Activated CD8-positive, alpha-beta T cell treated with anti-CD3 and anti-CD28 coated beads, Interleukin-2, amount 10 ng/mL, durations not matched to agents 7 days and 5 days (primary cell): ENCODE results near the gene SLC26A5. TPM values are rescaled to one million over a fixed set of nuclear protein-coding genes. Genes with fewer than 3 reads are reported as not detected.
"Not testable (repeated sequence)": the region's sequence is repeated elsewhere in the genome, so short reads cannot be mapped to it uniquely, and the experiment has no call there.

Experiments used
- ATAC-seq: fragments of 150-1000 bp; cut with Tn5 transposase; one replicate; pipeline ENCODE4 v1.10.0; 2021; ENCODE audit warnings: moderate library complexity
- CTCF ChIA-PET: fragments of 350-600 bp; sonication (Branson Sonifier 250); formaldehyde crosslinking; loops from one replicate; lab custom pipeline; 2021; ENCODE audit warnings: antibody characterized with exemption; lab: Charles Lee
- POLR2A ChIA-PET: fragments of 350-600 bp; sonication (Branson Sonifier 250); formaldehyde crosslinking; loops from one replicate; lab custom pipeline; 2021; ENCODE audit warnings: antibody characterized with exemption; lab: Charles Lee
- DNase-seq: peaks from one replicate; pipeline ENCODE4 v3.0.0-alpha.2; 2020
- H3K27ac Mint-ChIP-seq: one replicate; pipeline ENCODE4 v1.8.0; 2021; ENCODE audit warnings: mild to moderate bottlenecking, mixed read lengths
- H3K27me3 Mint-ChIP-seq: one replicate; pipeline ENCODE4 v1.8.0; 2021; ENCODE audit warnings: low read depth, mixed read lengths
- H3K36me3 Mint-ChIP-seq: one replicate; pipeline ENCODE4 v1.8.0; 2021; ENCODE audit warnings: low read depth, mixed read lengths
- H3K4me1 Mint-ChIP-seq: one replicate; pipeline ENCODE4 v1.8.0; 2021; ENCODE audit warnings: low read depth, mixed read lengths
- H3K4me3 Mint-ChIP-seq: one replicate; pipeline ENCODE4 v1.8.0; 2021; ENCODE audit warnings: mild to moderate bottlenecking, mixed read lengths
- H3K9me3 Mint-ChIP-seq: one replicate; pipeline ENCODE4 v1.8.0; 2022; ENCODE audit warnings: mixed read lengths; ENCODE audit not compliant: insufficient read depth
- total RNA-seq, 2 experiments: library from RNA; stranded (reverse); gene quantifications; one replicate each; pipeline ENCODE4 v1.2.3, GENCODE V29; 2021

The SLC26A5 gene, protein sequence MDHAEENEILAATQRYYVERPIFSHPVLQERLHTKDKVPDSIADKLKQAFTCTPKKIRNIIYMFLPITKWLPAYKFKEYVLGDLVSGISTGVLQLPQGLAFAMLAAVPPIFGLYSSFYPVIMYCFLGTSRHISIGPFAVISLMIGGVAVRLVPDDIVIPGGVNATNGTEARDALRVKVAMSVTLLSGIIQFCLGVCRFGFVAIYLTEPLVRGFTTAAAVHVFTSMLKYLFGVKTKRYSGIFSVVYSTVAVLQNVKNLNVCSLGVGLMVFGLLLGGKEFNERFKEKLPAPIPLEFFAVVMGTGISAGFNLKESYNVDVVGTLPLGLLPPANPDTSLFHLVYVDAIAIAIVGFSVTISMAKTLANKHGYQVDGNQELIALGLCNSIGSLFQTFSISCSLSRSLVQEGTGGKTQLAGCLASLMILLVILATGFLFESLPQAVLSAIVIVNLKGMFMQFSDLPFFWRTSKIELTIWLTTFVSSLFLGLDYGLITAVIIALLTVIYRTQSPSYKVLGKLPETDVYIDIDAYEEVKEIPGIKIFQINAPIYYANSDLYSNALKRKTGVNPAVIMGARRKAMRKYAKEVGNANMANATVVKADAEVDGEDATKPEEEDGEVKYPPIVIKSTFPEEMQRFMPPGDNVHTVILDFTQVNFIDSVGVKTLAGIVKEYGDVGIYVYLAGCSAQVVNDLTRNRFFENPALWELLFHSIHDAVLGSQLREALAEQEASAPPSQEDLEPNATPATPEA
- not detected for total RNA-seq

GRCh38 chr7:103446049-103446520 is at the start of gene SLC26A5:
SLC26A5 (minus strand) TSS chr7:103446207; CDS start chr7:103421514, 24,693 bp downstream.
- no peak within 1 kb of the TSS for H3K27ac Mint-ChIP-seq

GRCh38 chr7:103487419-103487818 is 41.4 kb upstream of the SLC26A5 start:
- no peak overlapping the region for H3K4me3 Mint-ChIP-seq
- H3K27ac Mint-ChIP-seq, result no peak overlapping the region
- ChIA-PET POLR2A (no interaction called here), CTCF (no interaction called here)
- H3K36me3 Mint-ChIP-seq, result no peaks in the 10 kb centered on the region
- H3K4me1 Mint-ChIP-seq, result no peaks in the 10 kb centered on the region
- DNase-seq, result no peak
- H3K9me3 Mint-ChIP-seq, result no peaks in the 10 kb centered on the region
- ATAC-seq, result no peak
- peaks cover 5% of the 10 kb centered on the region for H3K27me3 Mint-ChIP-seq

More at GRCh38 chr7:103446049-103446520, at the start of gene SLC26A5:
- peaks cover 64% of the 10 kb centered on the region for H3K27me3 Mint-ChIP-seq
- no peaks in the 10 kb centered on the region for H3K9me3 Mint-ChIP-seq
- no peaks in the 10 kb centered on the region for H3K36me3 Mint-ChIP-seq
- ChIA-PET POLR2A (no interaction called here), CTCF (interaction anchor here (1.3 kb wide), 1 partner anchor 37 kb away, joined by 3 read pairs; no protein-coding TSS in a partner anchor)
- H3K4me3 Mint-ChIP-seq, result peak within 1 kb of the TSS; percentile 66
- peaks cover 12% of the 10 kb centered on the region for H3K4me1 Mint-ChIP-seq
- ATAC-seq (peak; percentile 93), DNase-seq (no peak)

DNA sequence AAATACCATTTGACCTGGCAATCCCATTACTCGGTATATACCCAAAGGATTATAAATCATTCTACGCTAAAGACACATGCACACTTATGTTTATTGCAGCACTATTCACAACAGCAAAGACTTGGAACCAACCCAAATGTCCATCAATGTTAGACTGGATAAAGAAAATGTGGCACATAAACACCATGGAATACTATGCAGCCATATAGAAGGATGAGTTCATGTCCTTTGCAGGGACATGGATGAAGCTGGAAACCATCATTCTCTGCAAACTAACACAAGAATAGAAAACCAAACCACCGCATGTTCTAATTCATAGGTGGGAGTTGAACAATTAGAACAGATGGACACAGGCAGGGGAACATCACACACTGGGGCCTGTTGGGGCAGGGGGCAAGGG is 40.9 kb upstream of the SLC26A5 start:
- H3K4me1 Mint-ChIP-seq, CTCF ChIA-PET: not testable (repeated sequence)

DNA sequence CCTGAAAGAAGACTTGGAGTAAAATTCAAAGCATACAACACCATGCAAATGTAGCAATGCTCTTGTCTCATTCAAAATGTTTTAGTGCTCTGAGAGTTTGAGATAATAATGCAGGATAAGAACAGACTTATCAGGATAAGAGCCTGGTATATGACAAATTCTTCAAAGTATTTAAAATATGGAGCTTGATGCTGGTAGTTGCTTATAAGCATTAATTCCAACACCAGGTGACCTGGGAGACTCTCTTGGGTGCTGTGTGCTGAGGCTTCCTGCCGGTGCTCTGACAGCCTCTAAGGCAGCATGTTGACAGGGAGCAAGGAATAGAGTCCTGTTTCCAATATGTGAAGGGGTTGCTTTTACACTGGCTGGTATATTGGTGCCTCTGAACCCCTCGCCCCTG is 34.8 kb upstream of the SLC26A5 start:
- ChIA-PET CTCF (no interaction called here), POLR2A (no interaction called here)
- H3K9me3 Mint-ChIP-seq, result no peaks in the 10 kb centered on the region
- H3K36me3 Mint-ChIP-seq, result no peaks in the 10 kb centered on the region
- DNase-seq, result no peak
- H3K27me3 Mint-ChIP-seq, result peaks cover 7% of the 10 kb centered on the region
- no peak for ATAC-seq
- no peak overlapping the region for H3K27ac Mint-ChIP-seq
- H3K4me1 Mint-ChIP-seq, result no peaks in the 10 kb centered on the region
- no peak overlapping the region for H3K4me3 Mint-ChIP-seq

More for the DNA sequence above, 40.9 kb upstream of the SLC26A5 start:
- H3K27me3 Mint-ChIP-seq, ATAC-seq, H3K9me3 Mint-ChIP-seq, H3K36me3 Mint-ChIP-seq, H3K27ac Mint-ChIP-seq, H3K4me3 Mint-ChIP-seq, POLR2A ChIA-PET, DNase-seq: not testable (repeated sequence)

DNA sequence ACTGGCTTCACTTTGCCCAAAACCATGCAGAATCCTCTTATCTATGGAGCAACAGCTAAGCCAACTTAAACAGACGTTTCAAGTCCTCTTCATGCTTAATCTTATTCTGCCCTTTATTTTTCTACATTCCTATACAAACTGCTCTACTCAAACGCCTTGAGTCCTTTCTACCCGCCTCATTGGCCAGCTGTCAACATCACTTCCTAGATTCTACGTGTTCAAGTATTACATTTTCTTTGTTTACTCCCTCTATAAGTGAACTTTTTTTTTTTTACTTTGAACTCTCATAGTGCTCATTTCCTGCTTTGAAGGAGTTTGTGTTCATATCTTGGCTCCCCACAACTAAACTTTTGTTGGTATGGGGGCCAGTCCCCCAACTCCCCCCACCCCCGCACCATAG is 28.9 kb upstream of the SLC26A5 start:
- no peaks in the 10 kb centered on the region for H3K4me1 Mint-ChIP-seq
- no peak overlapping the region for H3K4me3 Mint-ChIP-seq
- no peaks in the 10 kb centered on the region for H3K36me3 Mint-ChIP-seq
- ATAC-seq, result no peak
- no peak for DNase-seq
- peaks cover 11% of the 10 kb centered on the region for H3K27me3 Mint-ChIP-seq
- ChIA-PET POLR2A (no interaction called here), CTCF (no interaction called here)
- no peaks in the 10 kb centered on the region for H3K9me3 Mint-ChIP-seq
- no peak overlapping the region for H3K27ac Mint-ChIP-seq

- no peak for DNase-seq
- ATAC-seq, result no peak
- peaks cover 9% of the 10 kb centered on the region for H3K27me3 Mint-ChIP-seq
- POLR2A ChIA-PET, result no interaction called here
- H3K9me3 Mint-ChIP-seq, result no peaks in the 10 kb centered on the region
- H3K4me3 Mint-ChIP-seq, result no peak overlapping the region
- no peak overlapping the region for H3K27ac Mint-ChIP-seq
- CTCF ChIA-PET, result no interaction called here
- no peaks in the 10 kb centered on the region for H3K36me3 Mint-ChIP-seq
- H3K4me1 Mint-ChIP-seq, result no peaks in the 10 kb centered on the region
Measured at GRCh38 chr7:103469095-103469948, 23.3 kb upstream of the SLC26A5 start.

DNA sequence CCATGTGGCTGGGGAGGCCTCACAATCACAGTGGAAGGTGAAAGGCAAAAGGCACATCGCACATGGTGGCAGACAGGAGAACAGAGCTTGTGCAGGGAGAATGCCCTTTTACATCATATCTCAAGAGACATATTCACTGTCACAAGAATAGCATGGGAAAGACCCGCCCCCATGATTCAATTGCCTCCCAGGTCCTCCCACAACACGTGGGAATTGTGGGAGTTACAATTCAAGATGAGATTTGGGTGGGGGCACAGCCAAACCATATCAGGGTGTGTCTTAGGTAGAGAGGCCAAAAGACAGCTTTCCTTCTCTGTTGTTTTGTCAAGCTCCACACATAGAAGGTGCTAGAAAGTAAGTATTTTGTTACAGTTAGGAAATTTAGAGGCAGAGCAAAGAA is 20.8 kb upstream of the SLC26A5 start:
- Mint-ChIP-seq H3K27ac (no peak overlapping the region), H3K4me1 (no peaks in the 10 kb centered on the region), H3K27me3 (peaks cover 12% of the 10 kb centered on the region), H3K4me3 (no peak overlapping the region), H3K36me3 (no peaks in the 10 kb centered on the region), H3K9me3 (no peaks in the 10 kb centered on the region)
- ATAC-seq (no peak), DNase-seq (no peak)
- POLR2A ChIA-PET, result no interaction called here
- CTCF ChIA-PET, result no interaction called here

GRCh38 chr7:103462358-103462757 is 16.4 kb upstream of the SLC26A5 start:
- no peak for ATAC-seq
- no peaks in the 10 kb centered on the region for H3K4me1 Mint-ChIP-seq
- no peak for DNase-seq
- no peaks in the 10 kb centered on the region for H3K9me3 Mint-ChIP-seq
- no peak overlapping the region for H3K27ac Mint-ChIP-seq
- H3K4me3 Mint-ChIP-seq, result no peak overlapping the region
- ChIA-PET POLR2A (no interaction called here), CTCF (interaction anchor here (1.2 kb wide), 1 partner anchor 85 kb away, joined by 3 read pairs; no protein-coding TSS in a partner anchor)
- no peaks in the 10 kb centered on the region for H3K36me3 Mint-ChIP-seq
- H3K27me3 Mint-ChIP-seq, result peaks cover 3% of the 10 kb centered on the region

- Mint-ChIP-seq H3K36me3 (no peaks in the 10 kb centered on the region), H3K27me3 (peaks cover 63% of the 10 kb centered on the region), H3K4me3 (no peak overlapping the region), H3K27ac (no peak overlapping the region), H3K9me3 (no peaks in the 10 kb centered on the region), H3K4me1 (peaks cover 12% of the 10 kb centered on the region)
- ChIA-PET POLR2A (no interaction called here), CTCF (interaction anchor here (0.7 to 1.3 kb wide), 5 partner anchors 16 to 153 kb away, joined by 3 to 4 read pairs (median 3); no protein-coding TSS in a partner anchor)
- ATAC-seq (peak; percentile 69), DNase-seq (peak; percentile 53)
Measured at GRCh38 chr7:103447073-103447960, 1.3 kb upstream of the SLC26A5 start.

DNA sequence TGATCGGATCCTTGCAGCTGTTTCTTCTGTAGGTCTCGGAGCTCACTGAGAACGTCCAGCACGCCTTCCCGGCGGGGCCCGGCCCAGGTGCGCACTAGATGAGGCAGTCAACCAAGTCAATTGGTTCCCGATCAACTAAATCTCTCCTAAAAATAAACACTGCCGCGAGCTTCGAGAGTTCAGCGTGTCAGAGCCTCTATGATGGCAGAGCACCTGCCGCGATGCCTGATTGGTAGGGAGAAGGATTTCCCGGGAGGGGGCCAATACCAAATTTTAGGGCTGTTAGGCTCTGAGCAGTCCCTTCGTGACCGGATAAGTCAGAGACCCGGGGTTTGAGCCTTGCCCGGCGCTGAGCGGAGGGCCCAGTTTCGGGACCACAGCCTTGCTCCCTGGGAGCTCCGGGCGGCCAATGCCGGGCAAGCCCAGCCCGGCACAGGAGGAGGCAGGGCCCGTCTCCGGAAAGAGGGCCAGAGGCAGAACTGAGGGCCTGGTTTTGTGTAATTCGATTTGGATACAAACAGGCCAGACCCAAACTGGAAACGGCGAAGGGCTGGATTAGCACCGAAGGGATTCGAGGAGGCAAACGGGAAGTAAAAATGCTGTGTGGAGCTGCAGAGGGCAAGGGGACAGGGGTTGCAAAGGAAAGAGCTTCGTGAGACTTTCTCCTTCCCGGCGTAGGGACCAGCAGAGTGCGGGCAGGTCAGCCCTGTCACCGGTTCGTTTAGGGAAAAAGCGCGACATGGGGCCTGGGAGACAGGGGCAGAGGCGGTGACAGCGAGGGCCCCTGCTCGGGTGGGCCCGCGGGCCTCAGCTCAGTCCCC is 569 bp downstream of the SLC26A5 start:
- CTCF ChIA-PET, result interaction anchor here (1.0 kb wide), 1 partner anchor 11 kb away, joined by 3 read pairs; no protein-coding TSS in a partner anchor
- no peak for DNase-seq

More for the DNA sequence above, 569 bp downstream of the SLC26A5 start:
- H3K9me3 Mint-ChIP-seq, result no peaks in the 10 kb centered on the region
- POLR2A ChIA-PET, result no interaction called here
- H3K27me3 Mint-ChIP-seq, result peaks cover 65% of the 10 kb centered on the region
- peak; percentile 42 for ATAC-seq
- peak overlapping the region; percentile 66 for H3K4me3 Mint-ChIP-seq
- no peak overlapping the region for H3K27ac Mint-ChIP-seq
- no peaks in the 10 kb centered on the region for H3K36me3 Mint-ChIP-seq
- H3K4me1 Mint-ChIP-seq, result peaks cover 12% of the 10 kb centered on the region
